MM.1S (cell line): ENCODE results near the gene TSPAN10.

Source experiments
- EZH2 ChIP-seq: fragments of 300-600 bp; sonication (generic); optimal IDR thresholded peaks from 2 replicates; pipeline ENCODE3; 2017; ENCODE audit warnings: low read depth, mild to moderate bottlenecking, antibody characterized with exemption, low read length, mixed read lengths
- TF ChIP-seq, protein P1 (sequence below): fragments of 300-600 bp; sonication (generic); IDR thresholded peaks from 2 replicates; pipeline ENCODE4 v1.5.1; 2016; ENCODE audit warnings: antibody characterized with exemption, low read length, mixed read lengths

DNA sequence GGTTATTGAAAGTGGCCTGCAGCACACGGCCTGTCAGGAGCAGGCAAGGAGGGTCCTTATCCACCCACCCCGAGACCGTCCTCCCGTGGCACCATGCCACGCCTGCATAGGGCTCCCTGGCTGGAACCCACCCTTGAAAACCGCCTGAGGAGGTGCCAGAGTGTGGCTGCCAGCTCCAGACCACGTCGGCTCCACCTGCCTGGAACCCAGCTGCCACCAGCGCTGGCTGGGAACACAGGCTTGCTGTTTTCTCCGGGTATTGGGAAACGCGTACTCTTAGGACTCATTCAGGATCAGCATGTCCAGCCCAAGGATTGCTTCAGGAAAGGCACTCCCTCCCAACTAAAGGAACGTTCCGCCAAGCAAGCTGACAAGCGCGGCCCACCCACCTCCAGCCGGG, 39.9 kb downstream of the TSPAN10 start:
- TF ChIP-seq, protein P1, sequence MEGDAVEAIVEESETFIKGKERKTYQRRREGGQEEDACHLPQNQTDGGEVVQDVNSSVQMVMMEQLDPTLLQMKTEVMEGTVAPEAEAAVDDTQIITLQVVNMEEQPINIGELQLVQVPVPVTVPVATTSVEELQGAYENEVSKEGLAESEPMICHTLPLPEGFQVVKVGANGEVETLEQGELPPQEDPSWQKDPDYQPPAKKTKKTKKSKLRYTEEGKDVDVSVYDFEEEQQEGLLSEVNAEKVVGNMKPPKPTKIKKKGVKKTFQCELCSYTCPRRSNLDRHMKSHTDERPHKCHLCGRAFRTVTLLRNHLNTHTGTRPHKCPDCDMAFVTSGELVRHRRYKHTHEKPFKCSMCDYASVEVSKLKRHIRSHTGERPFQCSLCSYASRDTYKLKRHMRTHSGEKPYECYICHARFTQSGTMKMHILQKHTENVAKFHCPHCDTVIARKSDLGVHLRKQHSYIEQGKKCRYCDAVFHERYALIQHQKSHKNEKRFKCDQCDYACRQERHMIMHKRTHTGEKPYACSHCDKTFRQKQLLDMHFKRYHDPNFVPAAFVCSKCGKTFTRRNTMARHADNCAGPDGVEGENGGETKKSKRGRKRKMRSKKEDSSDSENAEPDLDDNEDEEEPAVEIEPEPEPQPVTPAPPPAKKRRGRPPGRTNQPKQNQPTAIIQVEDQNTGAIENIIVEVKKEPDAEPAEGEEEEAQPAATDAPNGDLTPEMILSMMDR, result no peak
- no peak for TF ChIP-seq EZH2
